HT1080 (cell line): ENCODE measurements around the gene TMEM128. TPM values are rescaled to one million over a fixed set of nuclear protein-coding genes. Genes with fewer than 3 reads are reported as not detected.
A peak's percentile ranks its signal among the peaks of the same experiment; 100 is the strongest.
"Not testable (repeated sequence)": the region's sequence is repeated elsewhere in the genome, so short reads cannot be mapped to it uniquely, and the experiment has no call there.

Experiments
- DNase-seq: peaks from one replicate; pipeline ENCODE4 v3.0.0-alpha.2; 2015; ENCODE audit warnings: low read depth
- polyA plus RNA-seq, 2 experiments: library from polyadenylated mRNA; depleted of rRNA; stranded (reverse); fragments of >200 nt; gene quantifications; 2 replicates each; pipeline ENCODE4 v1.2.3, GENCODE V29; 2015
- total RNA-seq: library from RNA; depleted of rRNA; stranded (reverse); fragments of >200 nt; shearing (Covaris generic); gene quantifications from 2 replicates; pipeline ENCODE4 v1.2.3, GENCODE V29; 2014; rRNA removed

Gene TMEM128
- total RNA-seq, result 11.6 and 18.2 TPM in 2 replicates
- polyA plus RNA-seq (2015; cell fraction: cytosol; rRNA removed), result 39.3 and 43.9 TPM in 2 replicates
- 23.7 and 23.8 TPM in 2 replicates for polyA plus RNA-seq (2015; cell fraction: nucleus; rRNA removed)

GRCh38 chr4:4248029-4248884 lies at the start of gene TMEM128:
Gene TMEM128, minus strand, starts transcription at chr4:4248223. Its CDS starts 21 bp downstream, at chr4:4248202.
- DNase-seq, result peak; percentile 89

GRCh38 chr4:4296283-4296846 lies 48.3 kb upstream of the TMEM128 start:
- DNase-seq, result no peak

- DNase-seq, result no peak
Observed at GRCh38 chr4:4293279-4293678, 45.3 kb upstream of the TMEM128 start.

- peak; percentile 85 for DNase-seq
Observed at GRCh38 chr4:4289941-4290850, 42.2 kb upstream of the TMEM128 start, which contains the start of the genes LYAR and ZBTB49. Gene LYAR, minus strand, starts transcription at chr4:4290154. Its CDS starts 6,412 bp downstream, at chr4:4283742. Gene ZBTB49, plus strand, starts transcription at chr4:4290251. Its CDS starts 9,695 bp downstream, at chr4:4299946.

GRCh38 chr4:4289597-4289940 lies 41.5 kb upstream of the TMEM128 start:
- DNase-seq, result no peak

GRCh38 chr4:4289055-4289454 lies 41.0 kb upstream of the TMEM128 start:
- DNase-seq, result no peak

- DNase-seq, result no peak
Observed at GRCh38 chr4:4288098-4288497, 40.1 kb upstream of the TMEM128 start.

GRCh38 chr4:4284827-4285618 lies 37.0 kb upstream of the TMEM128 start:
- DNase-seq, result peak; percentile 71

- no peak for DNase-seq
Observed at GRCh38 chr4:4281787-4282186, 33.8 kb upstream of the TMEM128 start.

GRCh38 chr4:4277531-4277930 lies 29.5 kb upstream of the TMEM128 start:
- DNase-seq, result no peak

GRCh38 chr4:4274226-4274625 lies 26.2 kb upstream of the TMEM128 start:
- DNase-seq, result no peak

GRCh38 chr4:4271912-4272311 lies 23.9 kb upstream of the TMEM128 start:
- DNase-seq, result no peak

GRCh38 chr4:4270529-4270928 lies 22.5 kb upstream of the TMEM128 start:
- peak; percentile 61 for DNase-seq

- DNase-seq, result peak; percentile 89
Observed at GRCh38 chr4:4269856-4270255, 21.8 kb upstream of the TMEM128 start.

GRCh38 chr4:4269331-4269731 lies 21.3 kb upstream of the TMEM128 start:
- DNase-seq, result no peak

- DNase-seq, result no peak
Observed at GRCh38 chr4:4268776-4269175, 20.8 kb upstream of the TMEM128 start.

GRCh38 chr4:4267981-4268380 lies 20.0 kb upstream of the TMEM128 start:
- peak; percentile 42 for DNase-seq

GRCh38 chr4:4260185-4260751 lies 12.2 kb upstream of the TMEM128 start:
- peak; percentile 69 for DNase-seq

GRCh38 chr4:4259484-4260100 lies 11.6 kb upstream of the TMEM128 start:
- DNase-seq, result no peak

GRCh38 chr4:4257705-4258104 lies 9.7 kb upstream of the TMEM128 start:
- not testable (repeated sequence) for DNase-seq
